HepG2 (cell line): ENCODE measurements around the gene ZNF655. TPM values are rescaled to one million over a fixed set of nuclear protein-coding genes. Genes with fewer than 3 reads are reported as not detected.

Source experiments
- ARHGAP35 ChIP-seq: sonication (generic); formaldehyde crosslinking; IDR thresholded peaks from 2 replicates; pipeline ENCODE4 v1.9.0; 2022; ENCODE audit warnings: mild to moderate bottlenecking, inconsistent platforms, moderate library complexity, missing genetic modification reagents, borderline replicate concordance
- CBX5 ChIP-seq: sonication (generic); formaldehyde crosslinking; IDR thresholded peaks from 2 replicates; pipeline ENCODE4 v1.4.0; 2020; ENCODE audit warnings: missing genetic modification reagents, borderline replicate concordance
- ELF4 ChIP-seq: sonication (generic); formaldehyde crosslinking; IDR thresholded peaks from 2 replicates; pipeline ENCODE4 v1.5.0; 2020; ENCODE audit warnings: missing genetic modification reagents, mild to moderate bottlenecking, moderate library complexity, borderline replicate concordance
- FOXJ3 ChIP-seq: sonication (generic); formaldehyde crosslinking; IDR thresholded peaks from 2 replicates; pipeline ENCODE4 v1.4.0; 2020; ENCODE audit warnings: missing genetic modification reagents, mild to moderate bottlenecking, borderline replicate concordance
- GATAD2A ChIP-seq: IDR thresholded peaks from 2 replicates; pipeline ENCODE4 v1.6.1; 2016
- ISX ChIP-seq: sonication (generic); formaldehyde crosslinking; conservative IDR thresholded peaks from 2 replicates; pipeline ENCODE4 v1.5.0; 2020; ENCODE audit warnings: missing genetic modification reagents
- MTA1 ChIP-seq: sonication (generic); formaldehyde crosslinking; IDR thresholded peaks from 2 replicates; pipeline ENCODE4 v1.4.0; 2020; ENCODE audit warnings: missing genetic modification reagents, mild to moderate bottlenecking, borderline replicate concordance
- NBN ChIP-seq: fragments of 450-650 bp; conservative IDR thresholded peaks from 2 replicates; pipeline ENCODE4 v1.6.1; 2017
- NRL ChIP-seq: sonication (generic); formaldehyde crosslinking; IDR thresholded peaks from 2 replicates; pipeline ENCODE4 v1.5.0; 2020; ENCODE audit warnings: missing genetic modification reagents, mild to moderate bottlenecking, moderate library complexity, borderline replicate concordance
- RFX1 ChIP-seq: fragments of 450-650 bp; IDR thresholded peaks from 2 replicates; pipeline ENCODE4 v1.6.1; 2017
- RFXANK ChIP-seq: IDR thresholded peaks from 2 replicates; pipeline ENCODE4 v1.6.1; 2016
- ZBTB3 ChIP-seq: sonication (generic); formaldehyde crosslinking; IDR thresholded peaks from 2 replicates; pipeline ENCODE4 v1.4.0; 2020; ENCODE audit warnings: low read depth, mild to moderate bottlenecking, moderate library complexity, missing genetic modification reagents, borderline replicate concordance
- ZNF230 ChIP-seq: sonication (generic); formaldehyde crosslinking; IDR thresholded peaks from 2 replicates; pipeline ENCODE4 v1.4.0; 2020; ENCODE audit warnings: mild to moderate bottlenecking, missing genetic modification reagents
- ZNF451 ChIP-seq: sonication (generic); formaldehyde crosslinking; IDR thresholded peaks from 2 replicates; pipeline ENCODE4 v1.5.0; 2020; ENCODE audit warnings: mild to moderate bottlenecking, missing genetic modification reagents
- polyA plus RNA-seq, 8 experiments: library from polyadenylated mRNA; depleted of rRNA in 3 of 8; stranded (reverse) in 7 of 8; unstranded in 1 of 8; fragments of >200 nt; fragmentation: Illumina TruSeq in 4 of 8; extraction: Trizol in 4 of 8; gene quantifications; 2 replicates each; pipeline versions ENCODE4 v1.2.1 to v1.2.3, GENCODE V29; 2011 to 2016; ENCODE audit warnings: low read depth in 4 of 8, missing spikeins in 1 of 8, mixed read lengths in 1 of 8; ENCODE audit not compliant: insufficient read depth in 1 of 8
- total RNA-seq, 5 experiments: library from RNA; depleted of rRNA; stranded (reverse); fragments of >200 nt; fragmentation: Illumina TruSeq; extraction: Trizol; gene quantifications; 2 replicates each; pipeline ENCODE4 v1.2.3, GENCODE V29; 2016; ENCODE audit warnings: low read depth in 1 of 5
- TF ChIP-seq, protein P1 (sequence below): sonication (generic); formaldehyde crosslinking; IDR thresholded peaks from 2 replicates; pipeline ENCODE4 v1.4.0; 2020; ENCODE audit warnings: mild to moderate bottlenecking, missing genetic modification reagents
- TF ChIP-seq, protein P2 (sequence below), 2 experiments: IDR thresholded peaks; 2 replicates each; pipeline ENCODE4 v1.6.1; 2011 to 2012; ENCODE audit warnings: low read length in 2 of 2, borderline replicate concordance in 1 of 2, low read depth in 1 of 2, mild to moderate bottlenecking in 1 of 2, moderate library complexity in 1 of 2
- TF ChIP-seq, protein P3 (sequence below): sonication (generic); formaldehyde crosslinking; IDR thresholded peaks from 2 replicates; pipeline ENCODE4 v1.5.0; 2020; ENCODE audit warnings: missing genetic modification reagents
- TF ChIP-seq, protein P4 (sequence below): sonication (generic); formaldehyde crosslinking; IDR thresholded peaks from 2 replicates; pipeline ENCODE4 v1.4.0; 2020; ENCODE audit warnings: missing genetic modification reagents; ENCODE audit errors: not compliant biosample characterization

Gene ZNF655
- total and polyA plus RNA-seq, 2 of the 13 experiments (the other 11 are each of a cell fraction or from before 2014, with no cell fraction given): 53.4 to 75.6 TPM

DNA sequence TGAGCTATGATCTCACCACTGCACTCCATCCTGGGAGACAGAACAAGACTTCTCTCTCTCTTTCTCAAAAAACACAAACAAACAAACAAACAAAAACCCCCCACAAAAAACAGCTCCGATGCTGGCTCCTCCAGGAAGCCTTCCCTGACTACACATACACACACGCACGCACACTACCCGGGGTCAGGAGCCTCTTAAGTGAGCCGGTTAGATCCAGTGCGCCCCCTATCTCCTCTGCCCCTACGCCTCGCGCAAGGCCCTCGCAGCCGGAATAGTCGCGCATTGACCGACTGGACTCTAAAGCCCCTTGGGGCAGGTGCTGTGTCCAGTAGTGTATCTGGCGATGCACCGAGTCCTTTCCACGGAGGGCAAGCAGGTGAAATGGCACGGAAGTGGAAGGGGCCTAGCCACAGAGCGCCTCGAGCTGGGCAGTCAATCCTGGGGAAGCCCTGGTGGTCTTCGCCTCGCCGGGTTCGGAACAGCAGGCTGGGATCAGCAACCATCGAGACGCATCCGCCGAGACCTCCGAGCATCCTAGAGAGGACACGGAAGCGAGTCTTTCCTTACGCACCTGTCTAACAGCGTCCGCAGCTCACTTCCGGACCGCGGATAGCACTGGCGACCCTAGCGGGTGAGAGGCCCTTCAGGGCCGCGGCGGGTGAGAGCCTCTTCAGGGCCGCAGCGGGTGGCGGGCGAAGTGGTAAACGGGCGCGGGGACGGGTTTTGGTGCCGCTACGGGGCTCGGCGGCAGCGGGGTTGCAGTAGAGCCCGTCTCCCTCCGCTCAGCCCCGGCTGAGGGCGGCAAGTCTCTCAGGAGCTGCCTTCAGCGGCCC, 58.1 kb downstream of the ZNF655 start, which contains the start of gene ZSCAN25 (continued):
- TF ChIP-seq, protein P1, sequence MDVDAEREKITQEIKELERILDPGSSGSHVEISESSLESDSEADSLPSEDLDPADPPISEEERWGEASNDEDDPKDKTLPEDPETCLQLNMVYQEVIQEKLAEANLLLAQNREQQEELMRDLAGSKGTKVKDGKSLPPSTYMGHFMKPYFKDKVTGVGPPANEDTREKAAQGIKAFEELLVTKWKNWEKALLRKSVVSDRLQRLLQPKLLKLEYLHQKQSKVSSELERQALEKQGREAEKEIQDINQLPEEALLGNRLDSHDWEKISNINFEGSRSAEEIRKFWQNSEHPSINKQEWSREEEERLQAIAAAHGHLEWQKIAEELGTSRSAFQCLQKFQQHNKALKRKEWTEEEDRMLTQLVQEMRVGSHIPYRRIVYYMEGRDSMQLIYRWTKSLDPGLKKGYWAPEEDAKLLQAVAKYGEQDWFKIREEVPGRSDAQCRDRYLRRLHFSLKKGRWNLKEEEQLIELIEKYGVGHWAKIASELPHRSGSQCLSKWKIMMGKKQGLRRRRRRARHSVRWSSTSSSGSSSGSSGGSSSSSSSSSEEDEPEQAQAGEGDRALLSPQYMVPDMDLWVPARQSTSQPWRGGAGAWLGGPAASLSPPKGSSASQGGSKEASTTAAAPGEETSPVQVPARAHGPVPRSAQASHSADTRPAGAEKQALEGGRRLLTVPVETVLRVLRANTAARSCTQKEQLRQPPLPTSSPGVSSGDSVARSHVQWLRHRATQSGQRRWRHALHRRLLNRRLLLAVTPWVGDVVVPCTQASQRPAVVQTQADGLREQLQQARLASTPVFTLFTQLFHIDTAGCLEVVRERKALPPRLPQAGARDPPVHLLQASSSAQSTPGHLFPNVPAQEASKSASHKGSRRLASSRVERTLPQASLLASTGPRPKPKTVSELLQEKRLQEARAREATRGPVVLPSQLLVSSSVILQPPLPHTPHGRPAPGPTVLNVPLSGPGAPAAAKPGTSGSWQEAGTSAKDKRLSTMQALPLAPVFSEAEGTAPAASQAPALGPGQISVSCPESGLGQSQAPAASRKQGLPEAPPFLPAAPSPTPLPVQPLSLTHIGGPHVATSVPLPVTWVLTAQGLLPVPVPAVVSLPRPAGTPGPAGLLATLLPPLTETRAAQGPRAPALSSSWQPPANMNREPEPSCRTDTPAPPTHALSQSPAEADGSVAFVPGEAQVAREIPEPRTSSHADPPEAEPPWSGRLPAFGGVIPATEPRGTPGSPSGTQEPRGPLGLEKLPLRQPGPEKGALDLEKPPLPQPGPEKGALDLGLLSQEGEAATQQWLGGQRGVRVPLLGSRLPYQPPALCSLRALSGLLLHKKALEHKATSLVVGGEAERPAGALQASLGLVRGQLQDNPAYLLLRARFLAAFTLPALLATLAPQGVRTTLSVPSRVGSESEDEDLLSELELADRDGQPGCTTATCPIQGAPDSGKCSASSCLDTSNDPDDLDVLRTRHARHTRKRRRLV (CRISPR knock-in tag): peak; percentile 80
- TF ChIP-seq, protein P2, sequence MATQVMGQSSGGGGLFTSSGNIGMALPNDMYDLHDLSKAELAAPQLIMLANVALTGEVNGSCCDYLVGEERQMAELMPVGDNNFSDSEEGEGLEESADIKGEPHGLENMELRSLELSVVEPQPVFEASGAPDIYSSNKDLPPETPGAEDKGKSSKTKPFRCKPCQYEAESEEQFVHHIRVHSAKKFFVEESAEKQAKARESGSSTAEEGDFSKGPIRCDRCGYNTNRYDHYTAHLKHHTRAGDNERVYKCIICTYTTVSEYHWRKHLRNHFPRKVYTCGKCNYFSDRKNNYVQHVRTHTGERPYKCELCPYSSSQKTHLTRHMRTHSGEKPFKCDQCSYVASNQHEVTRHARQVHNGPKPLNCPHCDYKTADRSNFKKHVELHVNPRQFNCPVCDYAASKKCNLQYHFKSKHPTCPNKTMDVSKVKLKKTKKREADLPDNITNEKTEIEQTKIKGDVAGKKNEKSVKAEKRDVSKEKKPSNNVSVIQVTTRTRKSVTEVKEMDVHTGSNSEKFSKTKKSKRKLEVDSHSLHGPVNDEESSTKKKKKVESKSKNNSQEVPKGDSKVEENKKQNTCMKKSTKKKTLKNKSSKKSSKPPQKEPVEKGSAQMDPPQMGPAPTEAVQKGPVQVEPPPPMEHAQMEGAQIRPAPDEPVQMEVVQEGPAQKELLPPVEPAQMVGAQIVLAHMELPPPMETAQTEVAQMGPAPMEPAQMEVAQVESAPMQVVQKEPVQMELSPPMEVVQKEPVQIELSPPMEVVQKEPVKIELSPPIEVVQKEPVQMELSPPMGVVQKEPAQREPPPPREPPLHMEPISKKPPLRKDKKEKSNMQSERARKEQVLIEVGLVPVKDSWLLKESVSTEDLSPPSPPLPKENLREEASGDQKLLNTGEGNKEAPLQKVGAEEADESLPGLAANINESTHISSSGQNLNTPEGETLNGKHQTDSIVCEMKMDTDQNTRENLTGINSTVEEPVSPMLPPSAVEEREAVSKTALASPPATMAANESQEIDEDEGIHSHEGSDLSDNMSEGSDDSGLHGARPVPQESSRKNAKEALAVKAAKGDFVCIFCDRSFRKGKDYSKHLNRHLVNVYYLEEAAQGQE (IDR thresholded peaks at IDR 0.05; ENCODE audit: borderline replicate concordance in 1 of 2, low read depth in 1 of 2, low read length in 2 of 2): peak in 1 of 2 experiments; percentile 57; a peak in 1 of 4 replicates
- TF ChIP-seq MTA1 (CRISPR knock-in tag): peak; percentile 67; the same call in 1 of the 2 replicates
- peak; percentile 91; the same call in 1 of the 2 replicates for TF ChIP-seq ZNF451
- peak; percentile 83; the same call in 1 of the 2 replicates for TF ChIP-seq FOXJ3 (CRISPR knock-in tag)
- TF ChIP-seq, protein P3, sequence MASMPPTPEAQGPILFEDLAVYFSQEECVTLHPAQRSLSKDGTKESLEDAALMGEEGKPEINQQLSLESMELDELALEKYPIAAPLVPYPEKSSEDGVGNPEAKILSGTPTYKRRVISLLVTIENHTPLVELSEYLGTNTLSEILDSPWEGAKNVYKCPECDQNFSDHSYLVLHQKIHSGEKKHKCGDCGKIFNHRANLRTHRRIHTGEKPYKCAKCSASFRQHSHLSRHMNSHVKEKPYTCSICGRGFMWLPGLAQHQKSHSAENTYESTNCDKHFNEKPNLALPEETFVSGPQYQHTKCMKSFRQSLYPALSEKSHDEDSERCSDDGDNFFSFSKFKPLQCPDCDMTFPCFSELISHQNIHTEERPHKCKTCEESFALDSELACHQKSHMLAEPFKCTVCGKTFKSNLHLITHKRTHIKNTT (CRISPR knock-in tag): no peak
- TF ChIP-seq ARHGAP35: peak; percentile 85; the same call in 1 of the 2 replicates
- peak; percentile 81; the same call in 1 of the 2 replicates for TF ChIP-seq ZBTB3 (CRISPR knock-in tag)
- TF ChIP-seq NRL (CRISPR knock-in tag): peak; percentile 82
- TF ChIP-seq ISX (CRISPR knock-in tag): no peak
- TF ChIP-seq RFX1: no peak
- TF ChIP-seq, protein P4, sequence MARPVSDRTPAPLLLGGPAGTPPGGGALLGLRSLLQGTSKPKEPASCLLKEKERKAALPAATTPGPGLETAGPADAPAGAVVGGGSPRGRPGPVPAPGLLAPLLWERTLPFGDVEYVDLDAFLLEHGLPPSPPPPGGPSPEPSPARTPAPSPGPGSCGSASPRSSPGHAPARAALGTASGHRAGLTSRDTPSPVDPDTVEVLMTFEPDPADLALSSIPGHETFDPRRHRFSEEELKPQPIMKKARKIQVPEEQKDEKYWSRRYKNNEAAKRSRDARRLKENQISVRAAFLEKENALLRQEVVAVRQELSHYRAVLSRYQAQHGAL (CRISPR knock-in tag): peak; percentile 89
- no peak for TF ChIP-seq NBN
- TF ChIP-seq GATAD2A (CRISPR knock-in tag): peak; percentile 81
- TF ChIP-seq ZNF230 (CRISPR knock-in tag): peak; percentile 91; the same call in 1 of the 2 replicates
- TF ChIP-seq CBX5: peak; percentile 78; the same call in 1 of the 2 replicates
- TF ChIP-seq RFXANK: peak; percentile 69
- TF ChIP-seq ELF4 (CRISPR knock-in tag): 0 out of 2 replicates have a peak, but pooled peaks have one; percentile 33
